Measurements from ENCODE around the gene CASD1. TPM values are rescaled to one million over a fixed set of nuclear protein-coding genes. Genes with fewer than 3 reads are reported as not detected.

Gene CASD1
- total RNA-seq, 2 experiments from 2014 or later: 13.2 to 13.7 TPM

- H3K36me3 Mint-ChIP-seq (ENCODE audit: low read depth): peaks cover 32% of the 10 kb centered on the region
- ChIA-PET CTCF (no interaction called here), POLR2A (no interaction called here)
- no peaks in the 10 kb centered on the region for H3K4me1 Mint-ChIP-seq
- DNase-seq: no peak
- H3K4me3 Mint-ChIP-seq: no peak overlapping the region
- no peak overlapping the region for H3K27ac Mint-ChIP-seq
- H3K9me3 Mint-ChIP-seq: peaks cover 31% of the 10 kb centered on the region
- no peaks in the 10 kb centered on the region for H3K27me3 Mint-ChIP-seq
These were observed 66.7 kb downstream of the CASD1 start for GRCh38 chr7:94576316-94576715.

GRCh38 chr7:94577357-94577756 lies 67.7 kb downstream of the CASD1 start:
- no peaks in the 10 kb centered on the region for H3K27me3 Mint-ChIP-seq
- peaks cover 30% of the 10 kb centered on the region for H3K36me3 Mint-ChIP-seq (ENCODE audit: low read depth)

GRCh38 chr7:94578614-94579013 lies 69.0 kb downstream of the CASD1 start:
- no peak for DNase-seq
- H3K27me3 Mint-ChIP-seq: no peaks in the 10 kb centered on the region
- POLR2A ChIA-PET: no interaction called here
- H3K36me3 Mint-ChIP-seq (ENCODE audit: low read depth): peaks cover 26% of the 10 kb centered on the region
- CTCF ChIA-PET: no interaction called here
- H3K27ac Mint-ChIP-seq: no peak overlapping the region
- peaks cover 25% of the 10 kb centered on the region for H3K9me3 Mint-ChIP-seq
- H3K4me3 Mint-ChIP-seq: no peak overlapping the region
- H3K4me1 Mint-ChIP-seq: no peaks in the 10 kb centered on the region

More at GRCh38 chr7:94577357-94577756, 67.7 kb downstream of the CASD1 start:
- CTCF ChIA-PET: interaction anchor here (0.6 kb wide), 1 partner anchor 750 kb away, joined by 4 read pairs; no protein-coding TSS in a partner anchor
- H3K27ac Mint-ChIP-seq: no peak overlapping the region
- H3K4me3 Mint-ChIP-seq: no peak overlapping the region
- no peak for DNase-seq
- H3K4me1 Mint-ChIP-seq: no peaks in the 10 kb centered on the region
- H3K9me3 Mint-ChIP-seq: peaks cover 29% of the 10 kb centered on the region
- POLR2A ChIA-PET: no interaction called here

GRCh38 chr7:94579470-94579869 lies 69.9 kb downstream of the CASD1 start:
- no peak overlapping the region for H3K4me3 Mint-ChIP-seq
- no peak overlapping the region for H3K27ac Mint-ChIP-seq
- no peak for DNase-seq
- peaks cover 23% of the 10 kb centered on the region for H3K36me3 Mint-ChIP-seq (ENCODE audit: low read depth)
- POLR2A ChIA-PET: no interaction called here
- CTCF ChIA-PET: no interaction called here
- H3K4me1 Mint-ChIP-seq: no peaks in the 10 kb centered on the region
- H3K27me3 Mint-ChIP-seq: no peaks in the 10 kb centered on the region
- H3K9me3 Mint-ChIP-seq: peaks cover 18% of the 10 kb centered on the region

GRCh38 chr7:94580601-94581000 lies 71.0 kb downstream of the CASD1 start:
- H3K9me3 Mint-ChIP-seq: peaks cover 10% of the 10 kb centered on the region
- H3K4me3 Mint-ChIP-seq: no peak overlapping the region
- ChIA-PET POLR2A (no interaction called here), CTCF (no interaction called here)
- H3K27me3 Mint-ChIP-seq: no peaks in the 10 kb centered on the region
- H3K4me1 Mint-ChIP-seq: no peaks in the 10 kb centered on the region
- H3K27ac Mint-ChIP-seq: no peak overlapping the region
- H3K36me3 Mint-ChIP-seq (ENCODE audit: low read depth): peaks cover 14% of the 10 kb centered on the region
- no peak for DNase-seq

GRCh38 chr7:94584113-94584512 lies 74.5 kb downstream of the CASD1 start:
- Mint-ChIP-seq H3K4me1 (no peaks in the 10 kb centered on the region), H3K36me3 (ENCODE audit: low read depth) (peaks cover 6% of the 10 kb centered on the region), H3K4me3 (no peak overlapping the region), H3K9me3 (no peaks in the 10 kb centered on the region), H3K27ac (no peak overlapping the region), H3K27me3 (no peaks in the 10 kb centered on the region)
- ChIA-PET CTCF (no interaction called here), POLR2A (no interaction called here)
- no peak for DNase-seq

- no peak for DNase-seq
- CTCF ChIA-PET: interaction anchor here (1.5 kb wide), 1 partner anchor 17 kb away, joined by 3 read pairs; no protein-coding TSS in a partner anchor
- Mint-ChIP-seq H3K36me3 (ENCODE audit: low read depth) (no peaks in the 10 kb centered on the region), H3K27me3 (no peaks in the 10 kb centered on the region), H3K9me3 (no peaks in the 10 kb centered on the region), H3K4me3 (no peak overlapping the region), H3K27ac (no peak overlapping the region), H3K4me1 (no peaks in the 10 kb centered on the region)
- POLR2A ChIA-PET: no interaction called here
These were observed 78.5 kb downstream of the CASD1 start for GRCh38 chr7:94588075-94588474.

GRCh38 chr7:94590526-94591162 lies 81.0 kb downstream of the CASD1 start:
- H3K4me3 Mint-ChIP-seq: no peak overlapping the region
- H3K27ac Mint-ChIP-seq: no peak overlapping the region
- POLR2A ChIA-PET: no interaction called here
- CTCF ChIA-PET: no interaction called here
- no peaks in the 10 kb centered on the region for H3K27me3 Mint-ChIP-seq
- no peaks in the 10 kb centered on the region for H3K4me1 Mint-ChIP-seq
- H3K36me3 Mint-ChIP-seq (ENCODE audit: low read depth): no peaks in the 10 kb centered on the region
- no peaks in the 10 kb centered on the region for H3K9me3 Mint-ChIP-seq
- DNase-seq: no peak

GRCh38 chr7:94591176-94591575 lies 81.6 kb downstream of the CASD1 start:
- H3K9me3 Mint-ChIP-seq: no peaks in the 10 kb centered on the region
- H3K4me1 Mint-ChIP-seq: no peaks in the 10 kb centered on the region
- ChIA-PET CTCF (no interaction called here), POLR2A (no interaction called here)
- no peaks in the 10 kb centered on the region for H3K36me3 Mint-ChIP-seq (ENCODE audit: low read depth)
- H3K4me3 Mint-ChIP-seq: no peak overlapping the region
- DNase-seq: no peak
- no peaks in the 10 kb centered on the region for H3K27me3 Mint-ChIP-seq
- no peak overlapping the region for H3K27ac Mint-ChIP-seq

GRCh38 chr7:94594882-94595281 lies 85.3 kb downstream of the CASD1 start:
- Mint-ChIP-seq H3K4me1 (no peaks in the 10 kb centered on the region), H3K27me3 (no peaks in the 10 kb centered on the region), H3K9me3 (no peaks in the 10 kb centered on the region), H3K4me3 (no peak overlapping the region), H3K36me3 (ENCODE audit: low read depth) (no peaks in the 10 kb centered on the region), H3K27ac (no peak overlapping the region)
- DNase-seq: no peak
- ChIA-PET CTCF (no interaction called here), POLR2A (no interaction called here)

- H3K36me3 Mint-ChIP-seq (ENCODE audit: low read depth): no peaks in the 10 kb centered on the region
- H3K4me3 Mint-ChIP-seq: no peak overlapping the region
These were observed 86.1 kb downstream of the CASD1 start for GRCh38 chr7:94595717-94596116.

GRCh38 chr7:94600267-94600666 lies 90.7 kb downstream of the CASD1 start:
- CTCF ChIA-PET: no interaction called here
- DNase-seq: no peak
- H3K9me3 Mint-ChIP-seq: no peaks in the 10 kb centered on the region
- no peaks in the 10 kb centered on the region for H3K4me1 Mint-ChIP-seq
- no peak overlapping the region for H3K27ac Mint-ChIP-seq
- H3K27me3 Mint-ChIP-seq: no peaks in the 10 kb centered on the region
- no peak overlapping the region for H3K4me3 Mint-ChIP-seq
- H3K36me3 Mint-ChIP-seq (ENCODE audit: low read depth): no peaks in the 10 kb centered on the region
- POLR2A ChIA-PET: no interaction called here

More at GRCh38 chr7:94595717-94596116, 86.1 kb downstream of the CASD1 start:
- no peaks in the 10 kb centered on the region for H3K9me3 Mint-ChIP-seq
- ChIA-PET POLR2A (no interaction called here), CTCF (no interaction called here)
- H3K27ac Mint-ChIP-seq: no peak overlapping the region
- no peaks in the 10 kb centered on the region for H3K27me3 Mint-ChIP-seq
- DNase-seq: no peak
- no peaks in the 10 kb centered on the region for H3K4me1 Mint-ChIP-seq

- Mint-ChIP-seq H3K36me3 (ENCODE audit: low read depth) (no peaks in the 10 kb centered on the region), H3K4me1 (no peaks in the 10 kb centered on the region), H3K4me3 (no peak overlapping the region), H3K27me3 (peaks cover 4% of the 10 kb centered on the region), H3K9me3 (no peaks in the 10 kb centered on the region), H3K27ac (no peak overlapping the region)
- CTCF ChIA-PET: no interaction called here
- no peak for DNase-seq
- POLR2A ChIA-PET: no interaction called here
These were observed 92.6 kb downstream of the CASD1 start for GRCh38 chr7:94602181-94602580.

GRCh38 chr7:94605031-94605430 lies 95.4 kb downstream of the CASD1 start:
- POLR2A ChIA-PET: no interaction called here
- CTCF ChIA-PET: no interaction called here
- Mint-ChIP-seq H3K4me3 (no peak overlapping the region), H3K36me3 (ENCODE audit: low read depth) (no peaks in the 10 kb centered on the region), H3K27ac (no peak overlapping the region), H3K4me1 (no peaks in the 10 kb centered on the region), H3K27me3 (peaks cover 5% of the 10 kb centered on the region), H3K9me3 (no peaks in the 10 kb centered on the region)
- no peak for DNase-seq
